Gastrocnemius medialis (tissue), 4 donors: ENCODE measurements around the gene TNFSF13.

ENCODE experiments used
- POLR2A ChIP-seq, 2 donors: fragments of 450-650 bp; IDR thresholded peaks; one replicate each; pipeline ENCODE4 v1.6.1; 2017; ENCODE audit warnings: antibody characterized with exemption in 2 of 2, mild to moderate bottlenecking in 2 of 2, moderate library complexity in 2 of 2
- TF ChIP-seq, protein P1 (sequence below), 5 experiments: fragments of 450-650 bp in 3 of 5; fragments of 200-600 bp in 2 of 5; sonication (generic) in 2 of 5; IDR thresholded peaks in 4 of 5; conservative IDR thresholded peaks in 1 of 5; 1 replicate in 4 of 5; 2 replicates in 1 of 5; pipeline ENCODE4 v1.5.1; 2016 to 2019; ENCODE audit warnings: antibody characterized with exemption in 5 of 5, mild to moderate bottlenecking in 3 of 5, moderate library complexity in 3 of 5

DNA sequence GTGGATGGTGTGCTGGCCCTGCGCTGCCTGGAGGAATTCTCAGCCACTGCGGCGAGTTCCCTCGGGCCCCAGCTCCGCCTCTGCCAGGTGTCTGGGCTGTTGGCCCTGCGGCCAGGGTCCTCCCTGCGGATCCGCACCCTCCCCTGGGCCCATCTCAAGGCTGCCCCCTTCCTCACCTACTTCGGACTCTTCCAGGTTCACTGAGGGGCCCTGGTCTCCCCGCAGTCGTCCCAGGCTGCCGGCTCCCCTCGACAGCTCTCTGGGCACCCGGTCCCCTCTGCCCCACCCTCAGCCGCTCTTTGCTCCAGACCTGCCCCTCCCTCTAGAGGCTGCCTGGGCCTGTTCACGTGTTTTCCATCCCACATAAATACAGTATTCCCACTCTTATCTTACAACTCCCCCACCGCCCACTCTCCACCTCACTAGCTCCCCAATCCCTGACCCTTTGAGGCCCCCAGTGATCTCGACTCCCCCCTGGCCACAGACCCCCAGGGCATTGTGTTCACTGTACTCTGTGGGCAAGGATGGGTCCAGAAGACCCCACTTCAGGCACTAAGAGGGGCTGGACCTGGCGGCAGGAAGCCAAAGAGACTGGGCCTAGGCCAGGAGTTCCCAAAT lies 1.3 kb upstream of the TNFSF13 start:
- TF ChIP-seq, protein P1, sequence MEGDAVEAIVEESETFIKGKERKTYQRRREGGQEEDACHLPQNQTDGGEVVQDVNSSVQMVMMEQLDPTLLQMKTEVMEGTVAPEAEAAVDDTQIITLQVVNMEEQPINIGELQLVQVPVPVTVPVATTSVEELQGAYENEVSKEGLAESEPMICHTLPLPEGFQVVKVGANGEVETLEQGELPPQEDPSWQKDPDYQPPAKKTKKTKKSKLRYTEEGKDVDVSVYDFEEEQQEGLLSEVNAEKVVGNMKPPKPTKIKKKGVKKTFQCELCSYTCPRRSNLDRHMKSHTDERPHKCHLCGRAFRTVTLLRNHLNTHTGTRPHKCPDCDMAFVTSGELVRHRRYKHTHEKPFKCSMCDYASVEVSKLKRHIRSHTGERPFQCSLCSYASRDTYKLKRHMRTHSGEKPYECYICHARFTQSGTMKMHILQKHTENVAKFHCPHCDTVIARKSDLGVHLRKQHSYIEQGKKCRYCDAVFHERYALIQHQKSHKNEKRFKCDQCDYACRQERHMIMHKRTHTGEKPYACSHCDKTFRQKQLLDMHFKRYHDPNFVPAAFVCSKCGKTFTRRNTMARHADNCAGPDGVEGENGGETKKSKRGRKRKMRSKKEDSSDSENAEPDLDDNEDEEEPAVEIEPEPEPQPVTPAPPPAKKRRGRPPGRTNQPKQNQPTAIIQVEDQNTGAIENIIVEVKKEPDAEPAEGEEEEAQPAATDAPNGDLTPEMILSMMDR (IDR thresholded peaks at IDR 0.05 in 4 of 5, conservative IDR thresholded peaks at IDR 0.05 in 1 of 5) = no peak
- no peak for TF ChIP-seq POLR2A (IDR thresholded peaks at IDR 0.05)
